Stimulated activated CD4-positive, alpha-beta T cell treated with anti-CD3 and anti-CD28 coated beads, Interleukin-1b, Interleukin-23, amount 100 ng/mL, for 4 hours (primary cell): ENCODE results near the gene NUP42.

Experiments
- DNase-seq, 2 donors: peaks; one replicate each; pipeline ENCODE4 v3.0.0-alpha.2; 2020; ENCODE audit warnings: low read depth in 2 of 2

Gene NUP42

GRCh38 chr7:23234569-23235296 lies 52.9 kb downstream of the NUP42 start:
- DNase-seq, result no peak

DNA sequence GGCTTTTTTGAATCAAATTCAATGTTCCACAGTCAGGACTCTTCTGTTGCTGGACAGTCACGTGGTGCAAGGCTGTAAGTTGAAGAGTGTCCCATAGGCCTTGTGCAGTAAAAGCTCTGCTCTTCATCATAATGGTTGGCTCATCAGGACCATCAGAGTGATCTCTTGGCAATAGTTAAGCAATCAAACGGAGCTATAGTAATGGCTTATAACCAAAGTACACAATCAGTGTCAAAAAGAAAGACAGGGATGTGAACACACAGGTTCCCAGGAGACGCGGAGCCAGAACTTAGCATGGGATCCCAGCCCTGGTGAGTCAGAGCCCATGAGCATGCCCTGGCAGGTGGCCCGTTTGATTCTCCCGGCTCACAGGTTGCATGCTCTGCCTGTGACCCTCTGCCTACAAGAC lies 54.0 kb downstream of the NUP42 start:
- no peak for DNase-seq

- no peak for DNase-seq
Observed at GRCh38 chr7:23237000-23237399, 55.2 kb downstream of the NUP42 start.

DNA sequence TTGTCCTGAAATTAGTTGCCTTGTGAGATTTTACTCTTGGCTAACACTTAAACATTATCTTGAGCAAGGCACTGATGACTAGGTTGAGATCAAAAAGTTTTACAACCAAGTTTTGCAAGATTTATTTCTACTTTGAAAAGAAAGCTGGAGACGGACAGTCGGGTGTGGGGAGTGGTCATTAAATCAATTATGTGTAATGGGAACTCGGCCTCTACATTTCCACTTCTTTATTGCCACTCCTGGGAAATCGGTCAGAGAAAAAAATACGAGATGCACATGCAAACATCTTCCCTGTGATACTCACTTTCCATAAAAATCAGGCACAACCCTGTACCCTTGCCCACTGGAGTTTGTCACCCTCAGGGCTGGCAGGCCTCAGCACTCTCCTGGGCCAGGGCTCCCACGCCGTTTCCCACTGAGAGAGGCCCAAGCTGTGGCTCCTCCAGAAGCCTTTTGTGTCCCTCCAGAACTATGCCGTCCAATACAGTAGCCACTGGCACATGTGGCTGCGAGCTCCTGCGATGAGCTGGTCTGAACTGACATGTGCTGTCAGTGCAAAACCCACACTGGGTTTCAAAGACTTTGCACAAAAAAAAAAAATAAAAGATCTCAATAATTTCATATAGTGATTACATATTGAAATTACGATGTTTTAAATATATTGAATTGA lies 57.3 kb downstream of the NUP42 start:
- DNase-seq, result no peak

DNA sequence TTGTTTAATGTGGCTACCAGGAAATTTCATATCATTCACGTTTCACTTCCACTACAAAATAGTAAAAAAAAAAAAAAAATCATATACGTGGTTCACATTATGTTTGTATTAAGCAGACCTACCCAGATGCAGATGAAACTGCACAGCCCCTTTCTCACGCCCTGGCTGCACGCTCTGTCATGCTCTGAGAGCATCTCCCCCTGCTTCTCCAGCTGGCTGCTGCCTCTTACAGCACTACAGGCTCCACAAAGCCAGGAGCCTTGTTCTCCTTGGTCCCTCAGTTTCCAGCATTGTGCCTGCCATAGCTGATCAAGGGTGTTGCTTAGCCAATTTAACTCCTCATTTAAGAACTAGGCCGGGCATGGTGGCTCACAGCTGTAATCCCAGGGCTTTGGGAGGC lies 57.9 kb downstream of the NUP42 start:
- DNase-seq, result no peak

- DNase-seq, result no peak
Observed at GRCh38 chr7:23242321-23242720, 60.5 kb downstream of the NUP42 start.

- no peak for DNase-seq
Observed at GRCh38 chr7:23242935-23243334, 61.1 kb downstream of the NUP42 start.

DNA sequence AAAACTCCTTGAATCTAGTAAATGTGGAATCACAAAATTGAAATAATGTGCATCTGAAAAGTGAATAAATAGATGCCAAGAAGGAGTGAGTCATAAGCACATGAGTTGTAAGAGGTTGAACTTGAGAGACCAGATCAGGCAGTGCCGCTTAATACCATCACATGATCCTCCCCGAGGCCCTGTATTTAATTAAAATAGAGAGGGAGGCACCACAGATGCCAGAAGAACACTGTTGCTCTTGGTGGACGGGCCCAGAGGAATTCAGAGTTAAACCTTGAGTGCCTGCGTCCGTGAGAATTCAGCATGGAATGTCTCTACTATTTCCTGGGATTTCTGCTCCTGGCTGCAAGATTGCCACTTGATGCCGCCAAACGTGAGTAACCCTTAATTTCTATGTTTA lies 64.7 kb downstream of the NUP42 start, which contains the start of gene GPNMB:
Gene GPNMB (plus strand): TSS at position 221 of the 400 bp plus-strand sequence. CDS start 83 bp downstream, at position 304.
- DNase-seq, result no peak

DNA sequence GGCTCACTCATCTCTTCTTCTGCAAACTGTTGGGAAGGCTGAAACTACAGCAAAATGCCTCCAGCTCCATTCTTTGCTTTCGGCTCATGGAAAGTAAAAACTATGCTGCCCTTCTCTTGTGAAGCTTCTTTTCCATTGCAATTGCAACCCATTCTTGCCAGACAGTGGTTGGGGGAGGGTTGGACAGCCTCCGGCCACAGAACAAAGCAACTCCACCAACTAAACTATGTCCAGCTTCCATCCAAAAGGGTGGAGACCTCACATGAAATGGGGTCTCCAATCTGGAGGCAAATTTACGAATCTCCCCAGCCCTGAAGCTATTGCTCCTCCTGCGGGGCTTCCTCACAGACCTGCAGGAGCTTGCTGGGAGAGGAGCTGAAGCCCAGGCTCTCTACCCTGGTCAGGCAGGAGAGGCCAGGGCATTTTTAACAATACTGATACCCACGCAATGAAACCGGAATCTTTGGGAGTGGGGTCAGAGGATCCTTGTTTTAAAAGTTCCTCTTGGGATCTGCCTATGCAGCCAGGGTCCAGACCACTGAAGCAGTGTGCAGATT lies 65.3 kb downstream of the NUP42 start:
- no peak for DNase-seq

GRCh38 chr7:23247603-23248335 lies 65.9 kb downstream of the NUP42 start:
- no peak for DNase-seq

DNA sequence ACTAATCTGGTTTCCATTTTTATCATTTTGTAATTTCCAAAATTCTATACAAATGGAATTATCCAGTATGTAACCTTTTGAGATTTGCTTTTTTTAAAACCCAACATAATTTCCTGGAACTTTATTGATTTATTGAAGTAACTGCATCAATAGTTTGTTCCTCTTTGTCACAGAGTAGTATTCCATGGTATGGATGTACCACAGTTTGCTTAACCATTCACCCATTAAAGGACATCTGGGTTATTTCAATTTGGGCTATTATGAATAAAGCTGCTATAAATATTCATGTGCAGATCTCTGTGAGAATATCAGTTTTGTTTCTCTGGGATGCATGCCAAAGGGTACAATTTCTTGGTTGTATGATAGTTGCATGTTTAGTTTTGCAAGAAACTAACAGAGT lies 67.6 kb downstream of the NUP42 start:
- no peak for DNase-seq
